ENCODE data around the gene PLXND1.

Gene PLXND1

DNA sequence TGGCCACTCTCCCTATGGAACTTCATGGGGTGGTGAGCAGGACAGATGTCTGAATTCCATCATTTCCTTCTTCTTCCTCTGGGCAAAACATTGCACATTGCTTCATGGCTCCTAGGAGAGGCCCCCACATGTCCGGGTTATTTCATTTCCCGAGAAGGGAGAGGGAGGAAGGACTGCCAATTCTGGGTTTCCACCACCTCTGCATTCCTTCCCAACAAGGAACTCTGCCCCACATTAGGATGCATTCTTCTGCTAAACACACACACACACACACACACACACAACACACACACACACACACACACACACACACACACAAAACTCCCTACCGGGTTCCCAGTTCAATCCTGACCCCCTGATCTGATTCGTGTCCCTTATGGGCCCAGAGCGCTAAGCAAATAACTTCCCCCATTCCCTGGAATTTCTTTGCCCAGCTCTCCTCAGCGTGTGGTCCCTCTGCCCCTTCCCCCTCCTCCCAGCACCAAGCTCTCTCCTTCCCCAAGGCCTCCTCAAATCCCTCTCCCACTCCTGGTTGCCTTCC, 76.2 kb downstream of the PLXND1 start:
- Histone ChIP-seq H3K27ac (0 out of 2 replicates have a peak overlapping the region, but pooled peaks have one; percentile 49), H3K36me3 (ENCODE audit: insufficient read depth, low read length) (no peaks in the 10 kb centered on the region), H3K9me3 (ENCODE audit: low read depth, low read length) (no peaks in the 10 kb centered on the region), H3K4me3 (peak overlapping the region; percentile 36; the same call in 1 of the 2 replicates), H3K9ac (ENCODE audit: insufficient read length) (no peak overlapping the region)
- TF ChIP-seq POLR2AphosphoS5 (IDR thresholded peaks at IDR 0.05; ENCODE audit: borderline replicate concordance, low read depth, low read length) (no peak), EZH2 (IDR thresholded peaks at IDR 0.05) (no peak), FOXP2 (optimal IDR thresholded peaks at IDR 0.05; ENCODE audit: control extremely low read depth, extremely low read length, insufficient read depth) (no peak)
- DNase-seq (ENCODE audit: low read depth, low spot score): no peak

GRCh38 chr3:129529436-129530210, 76.9 kb downstream of the PLXND1 start:
- H3K4me3 ChIP-seq: peak overlapping the region; percentile 36; the same call in 1 of the 2 replicates
- no peaks in the 10 kb centered on the region for H3K9me3 ChIP-seq (ENCODE audit: low read depth, low read length)
- no peaks in the 10 kb centered on the region for H3K36me3 ChIP-seq (ENCODE audit: insufficient read depth, low read length)
- H3K9ac ChIP-seq (ENCODE audit: insufficient read length): no peak overlapping the region
- 0 out of 2 replicates have a peak overlapping the region, but pooled peaks have one; percentile 49 for H3K27ac ChIP-seq
- TF ChIP-seq FOXP2 (optimal IDR thresholded peaks at IDR 0.05; ENCODE audit: control extremely low read depth, extremely low read length, insufficient read depth) (no peak), EZH2 (IDR thresholded peaks at IDR 0.05) (no peak), POLR2AphosphoS5 (IDR thresholded peaks at IDR 0.05; ENCODE audit: borderline replicate concordance, low read depth, low read length) (no peak)
- no peak for DNase-seq (ENCODE audit: low read depth, low spot score)

- TF ChIP-seq EZH2 (IDR thresholded peaks at IDR 0.05): no peak
- Histone ChIP-seq H3K4me3 (no peak within 1 kb of the TSS), H3K9me3 (ENCODE audit: low read depth, low read length) (no peaks in the 10 kb centered on the region), H3K9ac (ENCODE audit: insufficient read length) (no peak within 1 kb of the TSS), H3K36me3 (ENCODE audit: insufficient read depth, low read length) (no peaks in the 10 kb centered on the region), H3K27ac (no peak within 1 kb of the TSS)
- no peak for DNase-seq (ENCODE audit: low read depth, low spot score)
Observed at GRCh38 chr3:129528589-129529100, 77.8 kb downstream of the PLXND1 start, which contains the start of gene RHO. Gene RHO (plus strand): TSS chr3:129528639. CDS start chr3:129528734, 95 bp downstream.

GRCh38 chr3:129527262-129527661, 79.2 kb downstream of the PLXND1 start:
- Histone ChIP-seq H3K36me3 (ENCODE audit: insufficient read depth, low read length) (no peaks in the 10 kb centered on the region), H3K27ac (no peak overlapping the region), H3K4me3 (no peak overlapping the region), H3K9me3 (ENCODE audit: low read depth, low read length) (no peaks in the 10 kb centered on the region), H3K9ac (ENCODE audit: insufficient read length) (no peak overlapping the region)
- TF ChIP-seq FOXP2 (optimal IDR thresholded peaks at IDR 0.05; ENCODE audit: control extremely low read depth, extremely low read length, insufficient read depth): no peak
- no peak for TF ChIP-seq POLR2AphosphoS5 (IDR thresholded peaks at IDR 0.05; ENCODE audit: borderline replicate concordance, low read depth, low read length)
- no peak for TF ChIP-seq EZH2 (IDR thresholded peaks at IDR 0.05)
- no peak for DNase-seq (ENCODE audit: low read depth, low spot score)

DNA sequence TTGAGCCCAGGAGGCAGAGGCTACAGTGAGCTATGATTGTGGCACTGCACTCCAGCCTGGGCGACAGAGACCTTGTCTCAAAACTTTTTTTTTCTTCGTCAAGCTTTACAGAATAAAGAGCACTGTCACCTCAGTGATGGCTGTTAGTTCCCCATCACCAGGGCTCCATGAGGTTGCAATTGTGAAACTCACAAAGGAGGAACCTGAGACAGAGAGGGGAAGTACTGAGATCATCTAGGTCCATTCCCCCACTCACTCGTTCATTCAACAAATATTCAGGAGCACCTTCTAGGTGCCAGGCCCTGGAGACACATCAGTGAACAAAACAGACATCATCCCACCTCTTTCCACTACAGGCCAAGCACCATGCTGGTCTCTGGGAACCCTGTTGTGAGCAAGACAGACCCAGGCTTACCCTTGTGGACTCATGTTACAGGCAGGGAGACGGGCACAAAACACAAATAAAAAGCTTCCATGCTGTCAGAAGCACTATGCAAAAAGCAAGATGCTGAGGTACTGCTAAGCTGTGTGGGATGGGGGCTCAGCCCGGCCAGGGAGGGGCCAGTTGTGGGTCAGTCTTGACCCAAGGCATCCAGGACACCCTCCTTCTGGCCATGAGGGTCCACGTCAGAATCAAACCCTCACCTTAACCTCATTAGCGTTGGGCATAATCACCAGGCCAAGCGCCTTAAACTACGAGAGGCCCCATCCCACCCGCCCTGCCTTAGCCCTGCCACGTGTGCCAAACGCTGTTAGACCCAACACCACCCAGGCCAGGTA, 80.2 kb downstream of the PLXND1 start:
- Histone ChIP-seq H3K27ac (no peak overlapping the region), H3K4me3 (no peak overlapping the region), H3K36me3 (ENCODE audit: insufficient read depth, low read length) (no peaks in the 10 kb centered on the region), H3K9me3 (ENCODE audit: low read depth, low read length) (no peaks in the 10 kb centered on the region), H3K9ac (ENCODE audit: insufficient read length) (no peak overlapping the region)
- DNase-seq (ENCODE audit: low read depth, low spot score): no peak
- TF ChIP-seq EZH2 (IDR thresholded peaks at IDR 0.05): no peak
- TF ChIP-seq FOXP2 (optimal IDR thresholded peaks at IDR 0.05; ENCODE audit: control extremely low read depth, extremely low read length, insufficient read depth): no peak
- TF ChIP-seq POLR2AphosphoS5 (IDR thresholded peaks at IDR 0.05; ENCODE audit: borderline replicate concordance, low read depth, low read length): no peak

DNA sequence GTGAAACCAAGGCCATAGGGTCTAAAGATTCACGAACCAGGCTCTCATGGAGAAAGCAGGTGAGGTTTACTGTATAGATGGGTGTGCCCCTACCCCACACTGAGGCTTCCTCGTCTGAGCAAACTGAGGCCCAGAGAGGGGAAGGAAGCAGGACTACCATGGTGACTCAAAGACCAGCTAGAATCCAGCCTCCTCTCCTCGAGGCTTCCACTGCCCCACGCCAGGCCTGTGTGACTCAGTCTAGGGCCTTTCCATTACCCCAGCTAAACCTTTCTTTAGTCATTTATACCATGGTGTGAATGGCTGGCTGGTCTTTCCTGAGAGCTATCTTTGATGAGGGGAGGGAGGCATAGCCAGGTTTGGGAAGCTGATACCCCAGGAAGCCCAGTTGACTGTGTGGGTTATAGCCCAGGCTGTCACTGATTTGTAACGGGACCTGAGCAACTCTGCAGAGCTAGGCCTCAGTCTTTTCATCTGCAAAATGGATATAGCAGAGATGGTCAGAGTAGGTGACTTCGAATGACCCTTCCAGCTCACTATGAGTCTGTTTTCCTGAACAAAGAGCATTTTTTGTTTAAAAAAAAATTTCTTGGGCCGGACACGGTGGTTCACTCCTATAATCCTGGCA, 81.0 kb downstream of the PLXND1 start:
- no peak overlapping the region for H3K27ac ChIP-seq
- no peak overlapping the region for H3K9ac ChIP-seq (ENCODE audit: insufficient read length)
- H3K9me3 ChIP-seq (ENCODE audit: low read depth, low read length): no peaks in the 10 kb centered on the region
- no peaks in the 10 kb centered on the region for H3K36me3 ChIP-seq (ENCODE audit: insufficient read depth, low read length)
- DNase-seq (ENCODE audit: low read depth, low spot score): no peak
- H3K4me3 ChIP-seq: no peak overlapping the region
- TF ChIP-seq EZH2 (IDR thresholded peaks at IDR 0.05) (no peak), FOXP2 (optimal IDR thresholded peaks at IDR 0.05; ENCODE audit: control extremely low read depth, extremely low read length, insufficient read depth) (no peak), POLR2AphosphoS5 (IDR thresholded peaks at IDR 0.05; ENCODE audit: borderline replicate concordance, low read depth, low read length) (no peak)

GRCh38 chr3:129524081-129524480, 82.4 kb downstream of the PLXND1 start:
- TF ChIP-seq FOXP2 (optimal IDR thresholded peaks at IDR 0.05; ENCODE audit: control extremely low read depth, extremely low read length, insufficient read depth): no peak
- no peak for TF ChIP-seq POLR2AphosphoS5 (IDR thresholded peaks at IDR 0.05; ENCODE audit: borderline replicate concordance, low read depth, low read length)
- no peak for TF ChIP-seq EZH2 (IDR thresholded peaks at IDR 0.05)
- Histone ChIP-seq H3K36me3 (ENCODE audit: insufficient read depth, low read length) (no peaks in the 10 kb centered on the region), H3K9me3 (ENCODE audit: low read depth, low read length) (no peaks in the 10 kb centered on the region), H3K27ac (no peak overlapping the region), H3K9ac (ENCODE audit: insufficient read length) (no peak overlapping the region), H3K4me3 (no peak overlapping the region)
- no peak for DNase-seq (ENCODE audit: low read depth, low spot score)

DNA sequence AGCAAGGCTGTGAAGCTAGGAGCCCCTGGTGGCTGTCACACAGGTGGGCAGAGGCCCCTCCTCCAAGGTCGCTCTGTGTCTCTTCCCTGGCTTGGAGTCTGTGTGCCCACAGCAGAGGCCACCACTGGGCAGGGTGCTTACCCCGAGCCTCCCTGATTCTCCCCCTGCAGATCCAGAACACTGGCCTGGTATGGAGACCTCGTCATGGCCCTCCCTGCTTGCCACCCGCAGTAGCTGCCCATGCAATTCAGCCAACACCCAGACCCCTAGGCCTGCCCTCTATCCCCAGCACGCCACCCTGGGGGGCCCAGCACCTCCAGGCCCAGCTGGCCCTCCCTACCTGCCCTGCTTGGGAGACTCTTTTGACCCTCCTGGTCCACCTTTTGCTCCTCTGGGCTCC, 83.5 kb downstream of the PLXND1 start:
- Histone ChIP-seq H3K9me3 (ENCODE audit: low read depth, low read length) (no peaks in the 10 kb centered on the region), H3K36me3 (ENCODE audit: insufficient read depth, low read length) (no peaks in the 10 kb centered on the region), H3K9ac (ENCODE audit: insufficient read length) (no peak overlapping the region), H3K4me3 (no peak overlapping the region), H3K27ac (no peak overlapping the region)
- no peak for TF ChIP-seq FOXP2 (optimal IDR thresholded peaks at IDR 0.05; ENCODE audit: control extremely low read depth, extremely low read length, insufficient read depth)
- no peak for TF ChIP-seq POLR2AphosphoS5 (IDR thresholded peaks at IDR 0.05; ENCODE audit: borderline replicate concordance, low read depth, low read length)
- no peak for TF ChIP-seq EZH2 (IDR thresholded peaks at IDR 0.05)
- no peak for DNase-seq (ENCODE audit: low read depth, low spot score)
